ENCODE measurements around the gene ERGIC2.

DNA sequence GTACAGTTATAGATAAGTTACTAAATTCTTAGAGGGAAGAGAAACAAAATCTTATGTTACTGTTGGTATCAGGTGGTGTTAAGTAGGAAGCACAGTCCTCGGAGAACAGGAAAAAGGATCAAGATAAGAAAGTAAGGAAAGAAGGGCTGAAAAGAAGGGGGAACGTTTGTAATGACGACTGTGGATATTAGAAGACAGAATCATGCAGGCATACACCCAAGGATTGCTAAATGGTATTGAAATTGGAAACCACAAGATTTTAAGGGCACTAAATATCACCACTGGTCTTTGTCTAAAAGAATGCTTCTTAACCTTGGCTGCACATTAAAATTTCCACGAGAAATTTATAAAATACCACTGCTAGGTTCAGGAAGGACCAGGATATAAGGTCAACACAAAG is 34.1 kb upstream of the ERGIC2 start:
- TF ChIP-seq, protein P1, sequence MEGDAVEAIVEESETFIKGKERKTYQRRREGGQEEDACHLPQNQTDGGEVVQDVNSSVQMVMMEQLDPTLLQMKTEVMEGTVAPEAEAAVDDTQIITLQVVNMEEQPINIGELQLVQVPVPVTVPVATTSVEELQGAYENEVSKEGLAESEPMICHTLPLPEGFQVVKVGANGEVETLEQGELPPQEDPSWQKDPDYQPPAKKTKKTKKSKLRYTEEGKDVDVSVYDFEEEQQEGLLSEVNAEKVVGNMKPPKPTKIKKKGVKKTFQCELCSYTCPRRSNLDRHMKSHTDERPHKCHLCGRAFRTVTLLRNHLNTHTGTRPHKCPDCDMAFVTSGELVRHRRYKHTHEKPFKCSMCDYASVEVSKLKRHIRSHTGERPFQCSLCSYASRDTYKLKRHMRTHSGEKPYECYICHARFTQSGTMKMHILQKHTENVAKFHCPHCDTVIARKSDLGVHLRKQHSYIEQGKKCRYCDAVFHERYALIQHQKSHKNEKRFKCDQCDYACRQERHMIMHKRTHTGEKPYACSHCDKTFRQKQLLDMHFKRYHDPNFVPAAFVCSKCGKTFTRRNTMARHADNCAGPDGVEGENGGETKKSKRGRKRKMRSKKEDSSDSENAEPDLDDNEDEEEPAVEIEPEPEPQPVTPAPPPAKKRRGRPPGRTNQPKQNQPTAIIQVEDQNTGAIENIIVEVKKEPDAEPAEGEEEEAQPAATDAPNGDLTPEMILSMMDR (IDR thresholded peaks at IDR 0.05 in 4 of 5, conservative IDR thresholded peaks at IDR 0.05 in 1 of 5): no peak
- TF ChIP-seq POLR2A (IDR thresholded peaks at IDR 0.05): no peak

All from gastrocnemius medialis (tissue), 4 donors.